Measurements from ENCODE around the gene CASK. TPM values are rescaled to one million over a fixed set of nuclear protein-coding genes. Genes with fewer than 3 reads are reported as not detected.

CASK gene
- total RNA-seq, 2 donors from 2014 or later = 22.3 to 27.4 TPM

- no peak overlapping the region for H3K27ac ChIP-seq
- no peaks in the 10 kb centered on the region for H3K4me1 ChIP-seq
- H3K27me3 ChIP-seq = no peaks in the 10 kb centered on the region
- H3K9me3 ChIP-seq = no peaks in the 10 kb centered on the region
- WGBS, 2 donors = 64 to 70% methylated on average over 4 to 5 of the region's 5 CpGs
- H3K4me3 ChIP-seq = no peak overlapping the region
- ATAC-seq = no peak
- no peak for DNase-seq
- TF ChIP-seq, protein P1, sequence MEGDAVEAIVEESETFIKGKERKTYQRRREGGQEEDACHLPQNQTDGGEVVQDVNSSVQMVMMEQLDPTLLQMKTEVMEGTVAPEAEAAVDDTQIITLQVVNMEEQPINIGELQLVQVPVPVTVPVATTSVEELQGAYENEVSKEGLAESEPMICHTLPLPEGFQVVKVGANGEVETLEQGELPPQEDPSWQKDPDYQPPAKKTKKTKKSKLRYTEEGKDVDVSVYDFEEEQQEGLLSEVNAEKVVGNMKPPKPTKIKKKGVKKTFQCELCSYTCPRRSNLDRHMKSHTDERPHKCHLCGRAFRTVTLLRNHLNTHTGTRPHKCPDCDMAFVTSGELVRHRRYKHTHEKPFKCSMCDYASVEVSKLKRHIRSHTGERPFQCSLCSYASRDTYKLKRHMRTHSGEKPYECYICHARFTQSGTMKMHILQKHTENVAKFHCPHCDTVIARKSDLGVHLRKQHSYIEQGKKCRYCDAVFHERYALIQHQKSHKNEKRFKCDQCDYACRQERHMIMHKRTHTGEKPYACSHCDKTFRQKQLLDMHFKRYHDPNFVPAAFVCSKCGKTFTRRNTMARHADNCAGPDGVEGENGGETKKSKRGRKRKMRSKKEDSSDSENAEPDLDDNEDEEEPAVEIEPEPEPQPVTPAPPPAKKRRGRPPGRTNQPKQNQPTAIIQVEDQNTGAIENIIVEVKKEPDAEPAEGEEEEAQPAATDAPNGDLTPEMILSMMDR (IDR thresholded peaks at IDR 0.05) = no peak
- TF ChIP-seq POLR2A (IDR thresholded peaks at IDR 0.05) = no peak
- intact Hi-C loops (cut with DNase I) = no loop called here
- no peaks in the 10 kb centered on the region for H3K36me3 ChIP-seq (replicated peaks in 1 of 2; ENCODE audit: insufficient read depth in 1 of 2, low read depth in 2 of 2)
Observed at GRCh38 chrX:41482154-41482850, 441.1 kb downstream of the CASK start.

DNA sequence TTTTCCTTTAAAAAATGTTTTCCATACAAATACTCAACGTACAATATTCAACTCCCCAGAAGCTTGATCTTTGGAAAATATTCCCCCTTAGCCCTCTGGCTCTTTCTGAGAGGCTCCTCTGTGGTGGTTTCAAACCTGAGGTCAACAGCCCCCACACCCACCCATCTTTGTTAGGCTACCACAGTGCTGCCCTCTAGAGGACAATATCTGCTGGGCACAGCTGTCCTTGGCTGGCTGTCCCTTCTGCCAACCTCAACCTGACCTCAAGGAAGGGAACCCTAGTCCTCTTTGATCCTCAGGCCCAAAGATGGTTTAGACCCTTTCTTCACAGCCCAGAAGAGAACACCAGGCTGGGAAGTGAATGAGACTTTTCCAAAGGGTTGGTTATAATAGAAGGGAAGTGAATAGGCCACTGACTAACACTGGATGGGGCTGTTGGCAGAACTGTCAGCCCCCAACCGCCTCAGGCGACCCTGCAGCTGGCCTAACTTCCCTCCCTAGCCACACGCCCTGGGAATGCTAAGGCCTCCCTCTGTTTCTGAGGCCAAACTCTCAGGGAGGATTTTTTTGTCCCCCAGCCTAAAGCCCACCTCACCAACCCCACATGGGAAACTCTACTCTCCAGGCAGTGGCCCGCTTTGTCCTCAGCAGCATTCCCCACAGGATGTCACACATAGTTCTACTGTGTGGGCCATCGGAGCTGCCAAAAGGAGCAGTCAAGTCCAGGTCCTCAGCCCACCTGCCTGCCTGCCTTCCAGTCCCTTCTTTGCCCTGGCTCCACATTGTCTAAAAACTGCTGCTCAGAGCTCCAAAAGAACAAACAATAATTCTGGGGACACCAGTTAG lies 441.9 kb downstream of the CASK start:
- TF ChIP-seq, protein P1 (IDR thresholded peaks at IDR 0.05) = no peak
- no peak for TF ChIP-seq POLR2A (IDR thresholded peaks at IDR 0.05)
- WGBS, 2 donors = 79 to 81% methylated on average over 3 to 6 of the region's 6 CpGs
- ATAC-seq = no peak

GRCh38 chrX:41480508-41481260 lies 442.7 kb downstream of the CASK start:
- H3K4me1 ChIP-seq = no peaks in the 10 kb centered on the region
- no peak for DNase-seq
- no peaks in the 10 kb centered on the region for H3K9me3 ChIP-seq
- no peak for ATAC-seq
- intact Hi-C loops (cut with DNase I) = no loop called here
- no peak for TF ChIP-seq POLR2A (IDR thresholded peaks at IDR 0.05)
- TF ChIP-seq, protein P1 (IDR thresholded peaks at IDR 0.05) = no peak
- H3K27me3 ChIP-seq = no peaks in the 10 kb centered on the region
- no peaks in the 10 kb centered on the region for H3K36me3 ChIP-seq (replicated peaks in 1 of 2; ENCODE audit: insufficient read depth in 1 of 2, low read depth in 2 of 2)
- WGBS, 2 donors = 82 to 89% methylated on average over 12 to 13 of the region's 13 CpGs
- H3K27ac ChIP-seq = no peak overlapping the region
- H3K4me3 ChIP-seq = no peak overlapping the region

More for the DNA sequence above, 441.9 kb downstream of the CASK start:
- intact Hi-C loops (cut with DNase I) = no loop called here
- H3K4me3 ChIP-seq = no peak overlapping the region
- no peaks in the 10 kb centered on the region for H3K4me1 ChIP-seq
- no peak overlapping the region for H3K27ac ChIP-seq
- H3K27me3 ChIP-seq = no peaks in the 10 kb centered on the region
- no peak for DNase-seq
- no peaks in the 10 kb centered on the region for H3K9me3 ChIP-seq
- H3K36me3 ChIP-seq (replicated peaks in 1 of 2; ENCODE audit: insufficient read depth in 1 of 2, low read depth in 2 of 2) = no peaks in the 10 kb centered on the region

DNA sequence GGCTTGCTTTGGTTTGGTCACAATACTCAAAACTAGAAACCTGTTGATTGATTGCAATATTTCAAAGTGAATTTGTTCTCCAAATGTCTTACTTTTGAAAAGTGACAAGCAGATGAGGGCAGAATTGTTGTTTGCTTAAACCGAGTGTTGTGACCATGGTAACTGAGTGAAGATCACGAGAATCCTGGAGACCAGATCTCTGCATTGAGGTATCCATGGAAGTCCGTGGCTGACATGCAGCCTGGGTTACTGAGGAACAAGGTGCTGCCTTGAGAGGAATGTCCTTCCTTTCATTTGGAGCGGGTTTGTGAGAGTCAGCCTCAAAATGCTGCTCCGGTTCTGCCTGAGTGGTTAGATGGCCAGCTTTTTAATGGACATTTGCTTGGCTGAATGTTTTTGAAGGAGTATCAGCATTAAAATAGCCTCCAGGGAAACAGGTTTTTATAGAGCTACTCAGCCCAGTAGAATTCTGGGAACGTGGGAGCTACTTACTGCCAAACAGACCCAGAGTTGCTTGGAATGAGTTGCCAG lies 444.9 kb downstream of the CASK start:
- DNase-seq = no peak
- no peak for TF ChIP-seq POLR2A (IDR thresholded peaks at IDR 0.05)
- TF ChIP-seq, protein P1 (IDR thresholded peaks at IDR 0.05) = no peak
- intact Hi-C loops (cut with DNase I) = no loop called here
- H3K27ac ChIP-seq = no peak overlapping the region
- no peaks in the 10 kb centered on the region for H3K36me3 ChIP-seq (replicated peaks in 1 of 2; ENCODE audit: insufficient read depth in 1 of 2, low read depth in 2 of 2)
- H3K27me3 ChIP-seq = no peaks in the 10 kb centered on the region
- no peak for ATAC-seq
- no peak overlapping the region for H3K4me3 ChIP-seq
- H3K9me3 ChIP-seq = no peaks in the 10 kb centered on the region
- no peaks in the 10 kb centered on the region for H3K4me1 ChIP-seq
- WGBS, 2 donors = 65 to 77% methylated on average over 4 to 5 of the region's 6 CpGs
